Ovary (tissue), 3 donors: ENCODE data around the gene UBXN1.

Experiments used
- POLR2A ChIP-seq: fragments of 450-650 bp; IDR thresholded peaks from one replicate; pipeline ENCODE4 v1.6.1; 2017; ENCODE audit warnings: antibody characterized with exemption, mild to moderate bottlenecking, moderate library complexity
- TF ChIP-seq, protein P1 (sequence below), 3 donors: fragments of 450-650 bp in 2 of 3; fragments of 200-600 bp in 1 of 3; IDR thresholded peaks; one replicate each; pipeline versions ENCODE4 v1.5.1 to v1.8.0; 2016 to 2022; ENCODE audit warnings: antibody characterized with exemption in 3 of 3, mild to moderate bottlenecking in 1 of 3
- donor health status: DM: no; HTN: no; CAD: no.

- TF ChIP-seq, protein P1, sequence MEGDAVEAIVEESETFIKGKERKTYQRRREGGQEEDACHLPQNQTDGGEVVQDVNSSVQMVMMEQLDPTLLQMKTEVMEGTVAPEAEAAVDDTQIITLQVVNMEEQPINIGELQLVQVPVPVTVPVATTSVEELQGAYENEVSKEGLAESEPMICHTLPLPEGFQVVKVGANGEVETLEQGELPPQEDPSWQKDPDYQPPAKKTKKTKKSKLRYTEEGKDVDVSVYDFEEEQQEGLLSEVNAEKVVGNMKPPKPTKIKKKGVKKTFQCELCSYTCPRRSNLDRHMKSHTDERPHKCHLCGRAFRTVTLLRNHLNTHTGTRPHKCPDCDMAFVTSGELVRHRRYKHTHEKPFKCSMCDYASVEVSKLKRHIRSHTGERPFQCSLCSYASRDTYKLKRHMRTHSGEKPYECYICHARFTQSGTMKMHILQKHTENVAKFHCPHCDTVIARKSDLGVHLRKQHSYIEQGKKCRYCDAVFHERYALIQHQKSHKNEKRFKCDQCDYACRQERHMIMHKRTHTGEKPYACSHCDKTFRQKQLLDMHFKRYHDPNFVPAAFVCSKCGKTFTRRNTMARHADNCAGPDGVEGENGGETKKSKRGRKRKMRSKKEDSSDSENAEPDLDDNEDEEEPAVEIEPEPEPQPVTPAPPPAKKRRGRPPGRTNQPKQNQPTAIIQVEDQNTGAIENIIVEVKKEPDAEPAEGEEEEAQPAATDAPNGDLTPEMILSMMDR (IDR thresholded peaks at IDR 0.05), result no peak
- TF ChIP-seq POLR2A, result no peak
Measured at GRCh38 chr11:62671236-62671607, 7.7 kb downstream of the UBXN1 start.
